Measurements from ENCODE around the gene KLHL10.

KLHL10 gene

GRCh38 chr17:41885733-41886132 is 48.1 kb downstream of the KLHL10 start:
- no peak for DNase-seq (ENCODE audit: low read depth, low spot score)
- no peak overlapping the region for H3K4me3 ChIP-seq (ENCODE audit: low read length)

- H3K4me3 ChIP-seq (ENCODE audit: low read length), result no peak overlapping the region
- DNase-seq (ENCODE audit: low read depth, low spot score), result no peak
Measured at GRCh38 chr17:41888332-41888965, 50.8 kb downstream of the KLHL10 start.

GRCh38 chr17:41891135-41892020 is 53.8 kb downstream of the KLHL10 start:
- DNase-seq (ENCODE audit: low read depth, low spot score), result no peak
- H3K4me3 ChIP-seq (ENCODE audit: low read length), result no peak overlapping the region

- H3K4me3 ChIP-seq (ENCODE audit: low read length), result no peak overlapping the region
- no peak for DNase-seq (ENCODE audit: low read depth, low spot score)
Measured at GRCh38 chr17:41892021-41892376, 54.4 kb downstream of the KLHL10 start.

GRCh38 chr17:41893384-41893783 is 55.8 kb downstream of the KLHL10 start:
- no peak for DNase-seq (ENCODE audit: low read depth, low spot score)
- H3K4me3 ChIP-seq (ENCODE audit: low read length), result no peak overlapping the region

- H3K4me3 ChIP-seq (ENCODE audit: low read length), result no peak overlapping the region
- no peak for DNase-seq (ENCODE audit: low read depth, low spot score)
Measured at GRCh38 chr17:41894791-41895331, 57.2 kb downstream of the KLHL10 start.

GRCh38 chr17:41895617-41896016 is 58.0 kb downstream of the KLHL10 start:
- no peak overlapping the region for H3K4me3 ChIP-seq (ENCODE audit: low read length)
- DNase-seq (ENCODE audit: low read depth, low spot score), result no peak

GRCh38 chr17:41896726-41897125 is 59.1 kb downstream of the KLHL10 start:
- DNase-seq (ENCODE audit: low read depth, low spot score), result no peak
- no peak overlapping the region for H3K4me3 ChIP-seq (ENCODE audit: low read length)

All from Jurkat, Clone E6-1 (cell line).